ENCODE measurements around the gene SCRG1.

DNA sequence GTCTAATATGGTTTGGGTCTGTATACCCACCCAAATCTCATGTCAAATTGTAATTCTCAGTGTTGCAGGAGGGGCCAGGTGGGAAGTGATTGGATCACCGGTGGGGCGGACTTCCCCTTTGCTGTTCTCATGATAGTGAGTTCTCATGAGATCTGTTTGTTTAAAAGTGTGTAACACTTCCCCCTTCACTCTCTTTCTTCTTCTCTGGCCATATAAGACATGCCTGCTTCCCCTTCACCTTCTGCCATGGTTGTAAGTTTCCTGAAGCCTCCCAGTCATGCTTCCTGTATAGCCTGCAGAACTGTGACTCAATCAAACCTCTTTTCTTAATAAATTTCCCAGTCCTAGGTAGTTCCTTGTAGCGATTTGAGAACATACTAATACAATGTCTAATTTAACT lies 19.7 kb upstream of the SCRG1 start:
- TF ChIP-seq, protein P1, sequence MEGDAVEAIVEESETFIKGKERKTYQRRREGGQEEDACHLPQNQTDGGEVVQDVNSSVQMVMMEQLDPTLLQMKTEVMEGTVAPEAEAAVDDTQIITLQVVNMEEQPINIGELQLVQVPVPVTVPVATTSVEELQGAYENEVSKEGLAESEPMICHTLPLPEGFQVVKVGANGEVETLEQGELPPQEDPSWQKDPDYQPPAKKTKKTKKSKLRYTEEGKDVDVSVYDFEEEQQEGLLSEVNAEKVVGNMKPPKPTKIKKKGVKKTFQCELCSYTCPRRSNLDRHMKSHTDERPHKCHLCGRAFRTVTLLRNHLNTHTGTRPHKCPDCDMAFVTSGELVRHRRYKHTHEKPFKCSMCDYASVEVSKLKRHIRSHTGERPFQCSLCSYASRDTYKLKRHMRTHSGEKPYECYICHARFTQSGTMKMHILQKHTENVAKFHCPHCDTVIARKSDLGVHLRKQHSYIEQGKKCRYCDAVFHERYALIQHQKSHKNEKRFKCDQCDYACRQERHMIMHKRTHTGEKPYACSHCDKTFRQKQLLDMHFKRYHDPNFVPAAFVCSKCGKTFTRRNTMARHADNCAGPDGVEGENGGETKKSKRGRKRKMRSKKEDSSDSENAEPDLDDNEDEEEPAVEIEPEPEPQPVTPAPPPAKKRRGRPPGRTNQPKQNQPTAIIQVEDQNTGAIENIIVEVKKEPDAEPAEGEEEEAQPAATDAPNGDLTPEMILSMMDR (IDR thresholded peaks at IDR 0.05; ENCODE audit: low read depth, low read length): no peak
- no peak for TF ChIP-seq EZH2phosphoT487 (IDR thresholded peaks at IDR 0.05; ENCODE audit: low read depth)

All from OCI-LY3 (cell line).